Measurements from ENCODE around the gene CWF19L1.
"Not testable (repeated sequence)": the region's sequence is repeated elsewhere in the genome, so short reads cannot be mapped to it uniquely, and the experiment has no call there.

Gene CWF19L1

GRCh38 chr10:100291356-100291755 is 23.9 kb upstream of the CWF19L1 start:
- Histone ChIP-seq H3K27ac (peak overlapping the region; percentile 60), H3K4me3 (ENCODE audit: low read depth in 1 of 2, low read length in 1 of 2) (no peak overlapping the region), H3K27me3 (peaks cover 15% of the 10 kb centered on the region), H3K9me3 (no peaks in the 10 kb centered on the region), H3K36me3 (no peaks in the 10 kb centered on the region), H3K4me1 (ENCODE audit: control insufficient read depth in 1 of 2, insufficient read depth in 1 of 2, low read depth in 1 of 2, low read length in 1 of 2) (peaks cover 26 to 29% of the 10 kb centered on the region in 2 experiments)
- TF ChIP-seq CTCF (IDR thresholded peaks at IDR 0.05), result no peak

DNA sequence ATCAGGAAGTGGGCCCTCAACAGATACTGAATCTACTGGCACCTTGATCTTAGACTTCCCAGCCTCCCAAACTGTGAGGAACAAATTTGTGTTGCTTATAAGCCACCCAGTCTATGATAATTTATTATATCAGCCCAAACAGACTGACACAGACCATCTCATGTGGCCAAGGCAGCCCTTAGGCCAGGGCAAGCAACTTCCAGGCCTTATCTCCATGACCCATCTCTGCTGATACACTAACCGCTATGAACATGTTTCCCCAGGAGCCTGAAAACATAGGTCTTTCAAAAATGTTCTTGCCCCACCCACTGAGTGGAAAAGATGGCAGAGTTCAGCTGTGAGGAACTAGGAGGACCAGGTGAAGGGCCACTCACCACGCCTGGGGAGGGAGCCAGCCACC is 22.2 kb upstream of the CWF19L1 start:
- no peak for TF ChIP-seq CTCF (IDR thresholded peaks at IDR 0.05)
- Histone ChIP-seq H3K27ac (no peak overlapping the region), H3K4me1 (ENCODE audit: control insufficient read depth in 1 of 2, insufficient read depth in 1 of 2, low read depth in 1 of 2, low read length in 1 of 2) (peaks cover 39 to 42% of the 10 kb centered on the region in 2 experiments), H3K4me3 (ENCODE audit: low read depth in 1 of 2, low read length in 1 of 2) (no peak overlapping the region), H3K27me3 (peaks cover 10% of the 10 kb centered on the region), H3K36me3 (no peaks in the 10 kb centered on the region), H3K9me3 (no peaks in the 10 kb centered on the region)

DNA sequence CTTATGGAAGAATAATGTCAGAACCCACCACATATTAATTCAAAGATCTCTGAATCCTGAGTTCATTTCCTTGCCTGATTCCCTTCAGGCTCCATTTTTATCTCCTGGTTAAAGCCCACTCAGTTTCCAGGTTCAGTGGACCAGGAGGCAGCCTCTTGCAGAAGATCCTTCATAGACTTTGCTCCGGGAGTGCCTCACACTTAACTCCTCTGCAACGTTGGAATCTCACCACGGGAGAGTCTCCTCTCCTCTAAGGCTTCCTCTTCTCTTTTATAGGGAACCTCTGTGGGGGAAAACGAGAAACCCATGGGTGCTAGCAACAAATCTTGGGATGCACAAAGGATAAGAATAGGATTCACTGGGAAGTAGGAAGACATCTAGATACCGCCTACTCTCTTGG is 20.8 kb upstream of the CWF19L1 start:
- no peak overlapping the region for H3K27ac ChIP-seq
- H3K4me3 ChIP-seq (ENCODE audit: low read depth in 1 of 2, low read length in 1 of 2), result no peak overlapping the region
- no peak for TF ChIP-seq CTCF (IDR thresholded peaks at IDR 0.05)
- H3K36me3 ChIP-seq, result peaks cover 5% of the 10 kb centered on the region
- H3K4me1 ChIP-seq (ENCODE audit: control insufficient read depth in 1 of 2, insufficient read depth in 1 of 2, low read depth in 1 of 2, low read length in 1 of 2), result peaks cover 39 to 42% of the 10 kb centered on the region in 2 experiments
- no peaks in the 10 kb centered on the region for H3K27me3 ChIP-seq
- no peaks in the 10 kb centered on the region for H3K9me3 ChIP-seq

DNA sequence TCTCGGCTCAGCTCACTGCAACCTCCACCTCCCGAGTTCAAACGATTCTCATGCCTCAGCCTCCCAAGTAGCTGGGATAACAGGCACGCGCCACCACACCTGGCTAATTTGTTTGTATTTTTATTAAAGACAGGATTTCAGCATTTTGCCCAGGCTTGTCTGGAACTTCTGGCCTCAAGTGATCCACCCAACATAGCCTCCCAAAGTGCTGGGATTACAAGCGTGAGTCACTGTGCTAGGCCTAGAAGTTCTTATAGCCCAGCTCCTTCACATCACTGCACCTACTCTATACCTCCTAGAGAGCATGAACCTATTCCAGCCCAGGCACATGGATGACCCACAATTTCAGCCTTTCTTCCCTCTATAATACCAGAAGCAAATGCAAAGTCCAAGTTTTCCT is 20.3 kb upstream of the CWF19L1 start:
- Histone ChIP-seq H3K4me3 (ENCODE audit: low read depth in 1 of 2, low read length in 1 of 2) (no peak overlapping the region), H3K27me3 (no peaks in the 10 kb centered on the region), H3K27ac (no peak overlapping the region), H3K36me3 (peaks cover 6% of the 10 kb centered on the region), H3K9me3 (no peaks in the 10 kb centered on the region), H3K4me1 (ENCODE audit: control insufficient read depth in 1 of 2, insufficient read depth in 1 of 2, low read depth in 1 of 2, low read length in 1 of 2) (peaks cover 39 to 45% of the 10 kb centered on the region in 2 experiments)
- TF ChIP-seq CTCF (IDR thresholded peaks at IDR 0.05), result no peak

- TF ChIP-seq CTCF (IDR thresholded peaks at IDR 0.05), result peak; percentile 75
- H3K36me3 ChIP-seq, result peaks cover 18% of the 10 kb centered on the region
- H3K4me1 ChIP-seq (ENCODE audit: control insufficient read depth in 1 of 2, insufficient read depth in 1 of 2, low read depth in 1 of 2, low read length in 1 of 2), result peaks cover 29 to 34% of the 10 kb centered on the region in 2 experiments
- no peaks in the 10 kb centered on the region for H3K9me3 ChIP-seq
- H3K4me3 ChIP-seq (ENCODE audit: low read depth in 1 of 2, low read length in 1 of 2), result peak within 1 kb of the TSS; percentile 74 to 94
- H3K27ac ChIP-seq, result peak within 1 kb of the TSS; percentile 96
- H3K27me3 ChIP-seq, result no peaks in the 10 kb centered on the region
These were observed 18.9 kb upstream of the CWF19L1 start, which contains the start of gene BLOC1S2 for GRCh38 chr10:100286051-100287033. Gene BLOC1S2, minus strand, starts transcription at chr10:100286680. Its CDS starts 21 bp downstream, at chr10:100286659.

- Histone ChIP-seq H3K4me3 (ENCODE audit: low read depth in 1 of 2, low read length in 1 of 2) (peak overlapping the region; percentile 74 to 94), H3K4me1 (ENCODE audit: control insufficient read depth in 1 of 2, insufficient read depth in 1 of 2, low read depth in 1 of 2, low read length in 1 of 2) (peaks cover 20 to 24% of the 10 kb centered on the region in 2 experiments), H3K36me3 (peaks cover 28% of the 10 kb centered on the region), H3K27ac (peak overlapping the region; percentile 96)
- not testable (repeated sequence) for H3K9me3 ChIP-seq, H3K27me3 ChIP-seq
These were observed 17.9 kb upstream of the CWF19L1 start for GRCh38 chr10:100285326-100285725.
